Measurements from ENCODE around the gene DOLK. TPM values are rescaled to one million over a fixed set of nuclear protein-coding genes. Genes with fewer than 3 reads are reported as not detected.

The DOLK gene
- total and polyA plus RNA-seq, 2 of the 4 experiments (the other 2 are of a cell fraction) = 23.2 to 30.8 TPM

DNA sequence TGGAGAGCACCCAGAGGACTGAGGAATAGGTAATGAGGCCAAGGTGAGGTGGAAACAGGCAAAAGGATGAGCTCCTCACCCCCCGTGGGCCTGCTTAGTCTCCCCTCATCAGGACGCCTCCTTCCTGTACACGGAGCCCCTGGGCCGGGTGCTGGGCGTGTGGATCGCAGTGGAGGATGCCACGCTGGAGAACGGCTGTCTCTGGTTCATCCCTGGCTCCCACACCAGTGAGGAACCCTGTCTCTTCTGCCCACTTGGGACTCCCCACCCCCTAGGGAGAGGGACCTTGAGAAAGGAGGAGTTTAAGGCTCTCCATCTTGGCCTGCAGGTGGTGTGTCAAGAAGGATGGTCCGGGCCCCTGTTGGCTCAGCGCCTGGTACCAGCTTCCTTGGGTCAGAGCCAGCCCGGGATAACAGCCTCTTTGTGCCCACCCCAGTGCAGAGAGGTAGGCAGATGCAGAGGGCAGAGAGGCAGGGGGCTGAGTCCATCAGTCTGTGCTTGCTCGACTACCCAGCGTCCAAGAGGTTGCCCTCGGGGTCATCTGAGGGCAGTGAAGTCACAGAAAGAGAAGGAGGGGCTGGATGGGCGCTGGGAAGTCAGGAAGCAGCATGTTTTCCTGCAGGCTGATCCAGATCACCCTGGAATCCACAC lies 7.0 kb downstream of the DOLK start:
- dilution Hi-C loops (cut with HindIII; ENCODE audit: low sequenced_read_pairs, unreplicated experiment) = no loop called here
- no peak overlapping the region for H3K4ac ChIP-seq (ENCODE audit: low read depth, low read length)
- WGBS, 2 experiments (ENCODE audit: extremely low coverage in 2 of 2, insufficient read length in 1 of 2) = 92% methylated on average over 4 of the region's 15 CpGs; no CpG with 5 or more reads in 1 of the 2 experiments
- ATAC-seq (ENCODE audit: low read depth) = no peak
- H3K18ac ChIP-seq (ENCODE audit: low read depth, low read length) = no peak overlapping the region
- CTCF ChIA-PET = no interaction called here
- H3K9me3 ChIP-seq (ENCODE audit: control insufficient read depth, insufficient read depth, low read length) = no peaks in the 10 kb centered on the region
- no peaks in the 10 kb centered on the region for H3K27me3 ChIP-seq (ENCODE audit: control insufficient read depth, insufficient read depth, low read length)
- no peak overlapping the region for H2BK20ac ChIP-seq (ENCODE audit: low read depth, low read length)
- POLR2A ChIA-PET (ENCODE audit: unreplicated experiment) = no interaction called here
- no peak overlapping the region for H2BK120ac ChIP-seq (ENCODE audit: low read depth, low read length)
- H3K4me2 ChIP-seq (ENCODE audit: low read depth, low read length) = no peak overlapping the region
- H2BK15ac ChIP-seq (ENCODE audit: low read depth, low read length) = no peak overlapping the region
- H2AK5ac ChIP-seq (ENCODE audit: low read depth, low read length) = no peak overlapping the region
- no peak for TF ChIP-seq MAZ (IDR thresholded peaks at IDR 0.05; ENCODE audit: borderline replicate concordance, low read depth, low read length)
- TF ChIP-seq MAFK (IDR thresholded peaks at IDR 0.05; ENCODE audit: low read depth, low read length) = no peak
- no peak for TF ChIP-seq CEBPB (IDR thresholded peaks at IDR 0.05; ENCODE audit: low read depth, low read length)
- no peak for TF ChIP-seq MXI1 (IDR thresholded peaks at IDR 0.05; ENCODE audit: borderline replicate concordance, low read depth, low read length)
- TF ChIP-seq, protein P1, sequence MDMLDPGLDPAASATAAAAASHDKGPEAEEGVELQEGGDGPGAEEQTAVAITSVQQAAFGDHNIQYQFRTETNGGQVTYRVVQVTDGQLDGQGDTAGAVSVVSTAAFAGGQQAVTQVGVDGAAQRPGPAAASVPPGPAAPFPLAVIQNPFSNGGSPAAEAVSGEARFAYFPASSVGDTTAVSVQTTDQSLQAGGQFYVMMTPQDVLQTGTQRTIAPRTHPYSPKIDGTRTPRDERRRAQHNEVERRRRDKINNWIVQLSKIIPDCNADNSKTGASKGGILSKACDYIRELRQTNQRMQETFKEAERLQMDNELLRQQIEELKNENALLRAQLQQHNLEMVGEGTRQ (IDR thresholded peaks at IDR 0.05; ENCODE audit: low read depth, low read length) = no peak
- no peak for TF ChIP-seq BHLHE40 (IDR thresholded peaks at IDR 0.05; ENCODE audit: low read depth, low read length)
- TF ChIP-seq CHD1 (IDR thresholded peaks at IDR 0.05; ENCODE audit: low read depth, low read length) = no peak
- no peak for TF ChIP-seq FOS (IDR thresholded peaks at IDR 0.05; ENCODE audit: low read depth, low read length)
- no peak for TF ChIP-seq RFX5 (IDR thresholded peaks at IDR 0.05; ENCODE audit: low read depth, low read length)
- H4K5ac ChIP-seq (ENCODE audit: low read depth, low read length) = no peak overlapping the region
- H2AK9ac ChIP-seq (replicated peaks; ENCODE audit: low read depth, low read length, poor library complexity) = no peak overlapping the region
- no peak for DNase-seq
- H3K23ac ChIP-seq (ENCODE audit: low read depth, low read length) = no peak overlapping the region
- H4K8ac ChIP-seq (ENCODE audit: low read depth in 2 of 2, low read length in 2 of 2) = no peak overlapping the region
- H3K56ac ChIP-seq (ENCODE audit: extremely low read depth, insufficient read depth, low read length) = no peak overlapping the region
- no peaks in the 10 kb centered on the region for H4K20me1 ChIP-seq (ENCODE audit: insufficient read depth, low read length)
- no peak overlapping the region for H3K27ac ChIP-seq (ENCODE audit: insufficient read depth, low read length)
- H3K4me3 ChIP-seq (ENCODE audit: insufficient read depth, low read depth, low read length) = no peak overlapping the region
- no peak overlapping the region for H2BK5ac ChIP-seq (ENCODE audit: low read depth, low read length, poor library complexity, severe bottlenecking)
- intact Hi-C loops (cut with micrococcal nuclease) = no loop called here
- H3K36me3 ChIP-seq (ENCODE audit: control insufficient read depth, insufficient read depth, low read length) = peaks cover 3% of the 10 kb centered on the region
- in situ Hi-C loops (cut with MboI; ENCODE audit: low sequenced_read_pairs) = no loop called here
- H3K79me1 ChIP-seq (ENCODE audit: low read depth in 1 of 2, low read length in 2 of 2) = peaks cover 5 to 8% of the 10 kb centered on the region in 2 experiments; a peak in 3 of 4 replicates
- no peak overlapping the region for H4K91ac ChIP-seq (ENCODE audit: insufficient read depth, low read depth, low read length)
- H3K14ac ChIP-seq (replicated peaks; ENCODE audit: low read depth, low read length) = no peak overlapping the region
- H3K9me1 ChIP-seq (ENCODE audit: insufficient read depth, low read length) = 0 out of 2 replicates have a peak, but pooled peaks cover under 1% of the 10 kb centered on the region
- no peaks in the 10 kb centered on the region for H3K4me1 ChIP-seq (ENCODE audit: control insufficient read depth, insufficient read depth, low read length)
- no peak overlapping the region for H2AFZ ChIP-seq (replicated peaks; ENCODE audit: low read length, poor library complexity)
- H3K9ac ChIP-seq (ENCODE audit: low read depth, low read length) = no peak overlapping the region
- BruUV-seq (replicated peaks) = no TSS peak

Measured in IMR-90 (cell line).